H9 (cell line): Measurements from ENCODE around the gene BSDC1. TPM values are rescaled to one million over a fixed set of nuclear protein-coding genes. Genes with fewer than 3 reads are reported as not detected.

Experiments
- DNase-seq: peaks from one replicate; pipeline ENCODE4 v3.0.0-alpha.2; 2017
- H2AFZ ChIP-seq: one replicate; pipeline ENCODE4 v1.6.1; 2013; ENCODE audit warnings: mild to moderate bottlenecking, low read length, control low read depth, moderate library complexity
- H2AK5ac ChIP-seq: 2 replicates; pipeline ENCODE4 v1.6.1; 2013; ENCODE audit warnings: low read length, control low read depth, mixed read lengths; ENCODE audit not compliant: insufficient read length
- H2BK120ac ChIP-seq: one replicate; pipeline ENCODE4 v1.6.1; 2013; ENCODE audit warnings: low read depth, mild to moderate bottlenecking, low read length, control low read depth, inconsistent platforms; ENCODE audit not compliant: poor library complexity, severe bottlenecking
- H2BK12ac ChIP-seq: 2 replicates; pipeline ENCODE4 v1.6.1; 2013; ENCODE audit warnings: low read length, control low read depth, mixed read lengths, low read depth; ENCODE audit not compliant: insufficient read length
- H2BK15ac ChIP-seq: 2 replicates; pipeline ENCODE4 v1.6.1; 2013; ENCODE audit warnings: low read depth, low read length, control low read depth
- H2BK20ac ChIP-seq: one replicate; pipeline ENCODE4 v1.6.1; 2013; ENCODE audit warnings: low read depth, mild to moderate bottlenecking, low read length, control low read depth, inconsistent platforms; ENCODE audit not compliant: poor library complexity, severe bottlenecking
- H2BK5ac ChIP-seq: 2 replicates; pipeline ENCODE4 v1.6.1; 2013; ENCODE audit warnings: low read length, control low read depth, mixed read lengths; ENCODE audit not compliant: insufficient read length
- H3K14ac ChIP-seq: 2 replicates; pipeline ENCODE4 v1.6.1; 2013; ENCODE audit warnings: low read length, control low read depth; ENCODE audit not compliant: insufficient read depth
- H3K18ac ChIP-seq: 2 replicates; pipeline ENCODE4 v1.6.1; 2013; ENCODE audit warnings: low read depth, mild to moderate bottlenecking, mixed read lengths, low read length, control low read depth; ENCODE audit not compliant: insufficient read length
- H3K23ac ChIP-seq: 2 replicates; pipeline ENCODE4 v1.6.1; 2013; ENCODE audit warnings: low read length, control low read depth, mixed read lengths, low read depth; ENCODE audit not compliant: insufficient read length
- H3K23me2 ChIP-seq: 2 replicates; pipeline ENCODE4 v1.6.1; 2013; ENCODE audit warnings: low read depth, mild to moderate bottlenecking, mixed read lengths, low read length, control low read depth; ENCODE audit not compliant: insufficient read length, poor library complexity, severe bottlenecking
- H3K27ac ChIP-seq: 2 replicates; pipeline ENCODE4 v1.5.1; 2013; ENCODE audit warnings: low read length, control low read depth, mixed read lengths, low read depth; ENCODE audit not compliant: insufficient read length
- H3K27me3 ChIP-seq: 2 replicates; pipeline ENCODE4 v1.6.1; 2013; ENCODE audit warnings: low read length, control low read depth, inconsistent platforms; ENCODE audit not compliant: insufficient read depth
- H3K4ac ChIP-seq: 2 replicates; pipeline ENCODE4 v1.6.1; 2013; ENCODE audit warnings: low read depth, mild to moderate bottlenecking, control low read depth, inconsistent platforms, low read length, moderate library complexity
- H3K4me1 ChIP-seq: 2 replicates; pipeline ENCODE4 v1.6.1; 2013; ENCODE audit warnings: low read length, control low read depth, inconsistent platforms; ENCODE audit not compliant: insufficient read depth
- H3K4me2 ChIP-seq: 2 replicates; pipeline ENCODE4 v1.6.1; 2013; ENCODE audit warnings: low read length, control low read depth, mixed read lengths; ENCODE audit not compliant: insufficient read length, insufficient read depth
- H3K56ac ChIP-seq: 2 replicates; pipeline ENCODE4 v1.6.1; 2013; ENCODE audit warnings: low read depth, mild to moderate bottlenecking, mixed read lengths, low read length, control low read depth; ENCODE audit not compliant: insufficient read length
- H3K79me1 ChIP-seq: 2 replicates; pipeline ENCODE4 v1.6.1; 2013; ENCODE audit warnings: low read depth, mild to moderate bottlenecking, moderate library complexity, low read length, control low read depth, inconsistent platforms; ENCODE audit not compliant: insufficient read depth, poor library complexity, severe bottlenecking
- H3K79me2 ChIP-seq: 2 replicates; pipeline ENCODE4 v1.6.1; 2013; ENCODE audit warnings: low read length, control low read depth, inconsistent platforms; ENCODE audit not compliant: insufficient read depth
- H3K9ac ChIP-seq: 2 replicates; pipeline ENCODE4 v1.6.1; 2013; ENCODE audit warnings: low read length, control low read depth, mixed read lengths; ENCODE audit not compliant: insufficient read length; ENCODE audit errors: extremely low read depth
- H3K9me3 ChIP-seq: one replicate; pipeline ENCODE4 v1.6.1; 2013; ENCODE audit warnings: low read depth, low read length, inconsistent platforms; ENCODE audit not compliant: control insufficient read depth
- H3T11ph ChIP-seq: one replicate; pipeline ENCODE4 v1.6.1; 2013; ENCODE audit warnings: mild to moderate bottlenecking, low read length, control low read depth, inconsistent platforms
- H4K20me1 ChIP-seq: one replicate; pipeline ENCODE4 v1.6.1; 2013; ENCODE audit not compliant: control insufficient read depth, insufficient read length, insufficient read depth
- H4K5ac ChIP-seq: 2 replicates; pipeline ENCODE4 v1.6.1; 2013; ENCODE audit warnings: low read depth, mild to moderate bottlenecking, mixed read lengths, low read length, control low read depth; ENCODE audit not compliant: insufficient read length
- H4K8ac ChIP-seq: replicated peaks from 2 replicates; pipeline ENCODE4 v1.6.1; 2013; ENCODE audit warnings: low read length, control low read depth, mixed read lengths, low read depth; ENCODE audit not compliant: insufficient read length
- H4K91ac ChIP-seq: 2 replicates; pipeline ENCODE4 v1.6.1; 2013; ENCODE audit warnings: low read depth, mild to moderate bottlenecking, moderate library complexity, mixed read lengths, low read length, control low read depth; ENCODE audit not compliant: insufficient read length
- H3K27ac Mint-ChIP-seq, 3 experiments: 2 replicates in 2 of 3; 3 replicates in 1 of 3; pipeline ENCODE4 v1.8.0; 2020 to 2021; ENCODE audit warnings: mixed read lengths in 3 of 3, mild to moderate bottlenecking in 1 of 3, moderate library complexity in 1 of 3
- H3K27me3 Mint-ChIP-seq: 2 replicates; pipeline ENCODE4 v1.8.0; 2021; ENCODE audit warnings: low read depth, mild to moderate bottlenecking, moderate library complexity, mixed read lengths
- H3K36me3 Mint-ChIP-seq, 3 experiments: 2 replicates in 2 of 3; 3 replicates in 1 of 3; pipeline ENCODE4 v1.8.0; 2020 to 2021; ENCODE audit warnings: low read depth in 3 of 3, mixed read lengths in 3 of 3; ENCODE audit not compliant: insufficient read depth in 1 of 3
- H3K4me1 Mint-ChIP-seq, 2 experiments: 2 replicates each; pipeline ENCODE4 v1.8.0; 2020; ENCODE audit warnings: mixed read lengths in 2 of 2
- H3K4me3 Mint-ChIP-seq, 2 experiments: 2 replicates in 1 of 2; 3 replicates in 1 of 2; pipeline ENCODE4 v1.8.0; 2020 to 2021; ENCODE audit warnings: mild to moderate bottlenecking in 2 of 2, mixed read lengths in 2 of 2, moderate library complexity in 1 of 2
- H3K9me3 Mint-ChIP-seq, 2 experiments: 2 replicates in 1 of 2; 3 replicates in 1 of 2; pipeline ENCODE4 v1.8.0; 2020; ENCODE audit warnings: mild to moderate bottlenecking in 2 of 2, mixed read lengths in 2 of 2, moderate library complexity in 1 of 2
- CTCF ChIP-seq: fragments of 200-600 bp; sonication (generic); conservative IDR thresholded peaks from 3 replicates; pipeline ENCODE4 v1.8.0; 2021; ENCODE audit warnings: antibody characterized with exemption, mild to moderate bottlenecking
- WGBS: extraction: QIAGEN DNeasy Blood & Tissue Kit; methylation state at CpG from one replicate; pipeline ENCODE4 v1.1.7; 2013; ENCODE audit warnings: missing lambda C conversion rate, low lambda C conversion rate, mixed read lengths; ENCODE audit not compliant: insufficient read length; ENCODE audit errors: extremely low coverage; 5-methylcytosine and 5-hydroxymethylcytosine counted together
- total RNA-seq: library from RNA; stranded (reverse); gene quantifications from 2 replicates; pipeline ENCODE4 v1.2.1, GENCODE V29; 2021

BSDC1 gene
- total RNA-seq, 1 experiment from 2014 or later: 52.6 TPM

- Mint-ChIP-seq H3K4me3 (peak overlapping the region; percentile 93 to 97), H3K4me1 (peaks cover 43 to 55% of the 10 kb centered on the region in 2 experiments), H3K9me3 (no peaks in the 10 kb centered on the region; a peak in 1 of 5 replicates), H3K27ac (peak overlapping the region; percentile 93 to 98 (median 97)), H3K36me3 (peaks cover 29 to 51% (median 48%) of the 10 kb centered on the region in 3 experiments), H3K27me3 (peaks cover 36% of the 10 kb centered on the region)
- H3K23ac ChIP-seq: no peak overlapping the region
- no peaks in the 10 kb centered on the region for H3K79me1 ChIP-seq
- peaks cover 6% of the 10 kb centered on the region; the same call in 1 of the 2 replicates for H3K79me2 ChIP-seq
- H2BK12ac ChIP-seq: no peak overlapping the region
- peak overlapping the region; percentile 72 for H3K9ac ChIP-seq
- H3K18ac ChIP-seq: peak overlapping the region; percentile 64
- no peak overlapping the region for H3K4ac ChIP-seq
- no peak overlapping the region for H4K91ac ChIP-seq
- H3K14ac ChIP-seq: peak overlapping the region; percentile 63
- H3K23me2 ChIP-seq: peaks cover 11% of the 10 kb centered on the region
- peak overlapping the region; percentile 60 for H3K4me2 ChIP-seq
- peaks cover 2% of the 10 kb centered on the region; the same call in 1 of the 2 replicates for H3K27me3 ChIP-seq
- no peaks in the 10 kb centered on the region for H3K9me3 ChIP-seq
- H2BK120ac ChIP-seq: no peak overlapping the region
- H3T11ph ChIP-seq: no peak overlapping the region
- no CpG with 5 or more reads among the region's 46 CpGs for WGBS
- no peak overlapping the region for H4K8ac ChIP-seq
- no peaks in the 10 kb centered on the region for H4K20me1 ChIP-seq
- H2AFZ ChIP-seq: no peak overlapping the region
- no peak overlapping the region for H2AK5ac ChIP-seq
- H3K56ac ChIP-seq: no peak overlapping the region
- H2BK15ac ChIP-seq: no peak overlapping the region
- H4K5ac ChIP-seq: no peak overlapping the region
- H3K27ac ChIP-seq: no peak overlapping the region
- H2BK20ac ChIP-seq: no peak overlapping the region
- DNase-seq: no peak
- no peak overlapping the region for H2BK5ac ChIP-seq
- TF ChIP-seq CTCF: peak; percentile 69
- H3K4me1 ChIP-seq: peaks cover 3% of the 10 kb centered on the region; the same call in 1 of the 2 replicates
Observed at GRCh38 chr1:32334864-32335534, 59.2 kb downstream of the BSDC1 start.
